Breast epithelium (tissue), 4 donors: Measurements from ENCODE around the gene UBE2O. TPM values are rescaled to one million over a fixed set of nuclear protein-coding genes. Genes with fewer than 3 reads are reported as not detected.

ENCODE experiments used
- DNase-seq, 2 donors: peaks; one replicate each; pipeline ENCODE4 v3.0.0-alpha.2; 2019; ENCODE audit warnings: low spot score in 2 of 2
- H3K27ac ChIP-seq, 2 donors: fragments of 200-600 bp; sonication (generic) in 1 of 2; one replicate each; pipeline ENCODE4 v1.5.1; 2016 to 2019; ENCODE audit warnings: mild to moderate bottlenecking in 1 of 2
- H3K27me3 ChIP-seq, 2 donors: fragments of 200-600 bp; sonication (generic) in 1 of 2; one replicate each; pipeline versions ENCODE4 v1.5.1 to v1.6.0; 2017 to 2019; ENCODE audit warnings: control low read depth in 1 of 2, mild to moderate bottlenecking in 1 of 2
- H3K36me3 ChIP-seq: fragments of 200-600 bp; one replicate; pipeline ENCODE4 v1.5.1; 2019
- H3K4me1 ChIP-seq, 2 donors: fragments of 200-600 bp; sonication (generic); one replicate each; pipeline ENCODE4 v1.5.1; 2016 to 2019; ENCODE audit warnings: control low read depth in 1 of 2
- H3K4me3 ChIP-seq, 3 donors: fragments of 200-600 bp; sonication (generic); 1 replicate in 2 of 3; 2 replicates in 1 of 3; pipeline ENCODE4 v1.5.1; 2016 to 2019; ENCODE audit warnings: mild to moderate bottlenecking in 3 of 3, moderate library complexity in 2 of 3
- H3K9me3 ChIP-seq, 2 donors: fragments of 200-600 bp; sonication (generic) in 1 of 2; one replicate each; pipeline ENCODE4 v1.5.1; 2016 to 2019; ENCODE audit warnings: control low read depth in 1 of 2
- CTCF ChIP-seq, 3 donors: fragments of 450-650 bp; IDR thresholded peaks; one replicate each; pipeline ENCODE4 v1.5.1; 2016 to 2017; ENCODE audit warnings: antibody characterized with exemption in 3 of 3, mild to moderate bottlenecking in 3 of 3, moderate library complexity in 3 of 3
- POLR2A ChIP-seq: fragments of 450-650 bp; IDR thresholded peaks from one replicate; pipeline ENCODE4 v1.6.1; 2016; ENCODE audit warnings: antibody characterized with exemption, mild to moderate bottlenecking, moderate library complexity
- POLR2AphosphoS5 ChIP-seq, 3 donors: sonication (generic); formaldehyde crosslinking; IDR thresholded peaks; one replicate each; pipeline ENCODE4 v1.6.1; 2017; ENCODE audit warnings: antibody characterized with exemption in 3 of 3
- intact Hi-C: fragments of 100-400 bp; cut with DNase I; formaldehyde crosslinking; loops from one replicate; pipeline ENCODE4 v1.15.1; 2023; ENCODE audit warnings: low total_unique reads
- total RNA-seq, 3 donors: library from RNA; depleted of rRNA; stranded (reverse); fragments of >200 nt; gene quantifications; one replicate each; pipeline ENCODE4 v1.1.0, GENCODE V29; 2016

Gene UBE2O
- total RNA-seq, 3 donors from 2014 or later = 17.4 to 22.5 (median 17.7) TPM

- Histone ChIP-seq H3K27ac (no peak overlapping the region), H3K36me3 (no peaks in the 10 kb centered on the region), H3K9me3 (no peaks in the 10 kb centered on the region), H3K4me1 (peaks cover 0 to 7% of the 10 kb centered on the region in 2 donors), H3K27me3 (no peaks in the 10 kb centered on the region), H3K4me3 (no peak overlapping the region)
- no peak for TF ChIP-seq POLR2AphosphoS5 (IDR thresholded peaks at IDR 0.05)
- TF ChIP-seq POLR2A = no peak
- TF ChIP-seq CTCF (IDR thresholded peaks at IDR 0.05) = no peak
- DNase-seq = no peak
- intact Hi-C loops = no loop called here
These were observed 15.2 kb downstream of the UBE2O start for GRCh38 chr17:76437467-76438402.

DNA sequence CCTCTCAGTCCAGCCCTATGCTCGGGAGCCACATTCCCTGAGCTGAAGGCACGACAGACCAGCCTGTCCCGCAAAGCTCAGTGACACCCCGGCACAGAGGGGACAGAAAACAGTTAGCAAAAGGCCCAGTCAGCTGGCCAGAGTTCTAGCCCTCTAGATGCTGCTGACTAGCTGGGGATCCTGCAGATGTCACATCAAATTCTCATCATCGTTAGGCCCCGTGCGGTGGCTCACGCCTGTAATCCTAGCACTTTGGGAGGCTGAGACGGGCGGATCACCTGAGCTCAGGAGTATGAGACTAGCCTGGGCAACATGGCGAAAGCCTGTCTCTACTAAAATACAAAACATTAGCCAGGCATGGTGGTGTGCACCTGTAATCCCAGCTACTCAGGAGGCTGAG is 17.2 kb downstream of the UBE2O start:
- no peaks in the 10 kb centered on the region for H3K9me3 ChIP-seq
- TF ChIP-seq POLR2AphosphoS5 (IDR thresholded peaks at IDR 0.05) = no peak
- no peak for TF ChIP-seq CTCF (IDR thresholded peaks at IDR 0.05)
- TF ChIP-seq POLR2A = no peak
- no peak for DNase-seq
- H3K27me3 ChIP-seq = no peaks in the 10 kb centered on the region
- no peak overlapping the region for H3K27ac ChIP-seq
- H3K4me1 ChIP-seq = peaks cover 0 to 7% of the 10 kb centered on the region in 2 donors
- H3K4me3 ChIP-seq = no peak overlapping the region
- intact Hi-C loops = no loop called here
- H3K36me3 ChIP-seq = no peaks in the 10 kb centered on the region

- no peak overlapping the region for H3K4me3 ChIP-seq
- TF ChIP-seq POLR2A = no peak
- TF ChIP-seq POLR2AphosphoS5 (IDR thresholded peaks at IDR 0.05) = no peak
- no peak for TF ChIP-seq CTCF (IDR thresholded peaks at IDR 0.05)
- H3K27me3 ChIP-seq = no peaks in the 10 kb centered on the region
- DNase-seq = peak in 1 of 2 donors; percentile 39
- no peaks in the 10 kb centered on the region for H3K36me3 ChIP-seq
- intact Hi-C loops = no loop called here
- no peaks in the 10 kb centered on the region for H3K9me3 ChIP-seq
- H3K4me1 ChIP-seq = peaks cover 0 to 7% of the 10 kb centered on the region in 2 donors
- no peak overlapping the region for H3K27ac ChIP-seq
These were observed 18.1 kb downstream of the UBE2O start for GRCh38 chr17:76434870-76435269.

DNA sequence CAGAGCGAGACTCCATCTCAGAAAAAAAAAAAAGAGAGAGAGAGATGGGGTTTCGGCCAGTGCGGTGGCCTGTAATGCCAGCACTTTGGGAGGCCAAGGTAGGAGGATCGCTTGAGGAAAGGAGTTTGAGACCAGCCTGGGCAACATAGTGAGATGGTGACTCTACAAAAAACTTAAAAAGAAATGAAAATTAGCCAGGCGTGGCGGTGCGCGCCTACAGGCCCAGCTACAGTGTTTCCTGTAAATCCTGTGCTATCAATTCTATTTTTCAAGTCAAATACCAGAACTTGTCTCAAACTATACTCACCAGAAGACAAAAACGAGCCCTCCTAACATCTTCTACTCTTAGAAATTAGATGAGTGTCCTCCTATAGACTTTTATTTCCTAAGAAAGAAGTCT is 19.3 kb downstream of the UBE2O start:
- TF ChIP-seq POLR2A = no peak
- no peak for TF ChIP-seq POLR2AphosphoS5 (IDR thresholded peaks at IDR 0.05)
- Histone ChIP-seq H3K27me3 (no peaks in the 10 kb centered on the region), H3K4me1 (peaks cover 0 to 7% of the 10 kb centered on the region in 2 donors), H3K4me3 (no peak overlapping the region), H3K27ac (no peak overlapping the region), H3K36me3 (no peaks in the 10 kb centered on the region), H3K9me3 (no peaks in the 10 kb centered on the region)
- DNase-seq = no peak
- intact Hi-C loops = no loop called here

DNA sequence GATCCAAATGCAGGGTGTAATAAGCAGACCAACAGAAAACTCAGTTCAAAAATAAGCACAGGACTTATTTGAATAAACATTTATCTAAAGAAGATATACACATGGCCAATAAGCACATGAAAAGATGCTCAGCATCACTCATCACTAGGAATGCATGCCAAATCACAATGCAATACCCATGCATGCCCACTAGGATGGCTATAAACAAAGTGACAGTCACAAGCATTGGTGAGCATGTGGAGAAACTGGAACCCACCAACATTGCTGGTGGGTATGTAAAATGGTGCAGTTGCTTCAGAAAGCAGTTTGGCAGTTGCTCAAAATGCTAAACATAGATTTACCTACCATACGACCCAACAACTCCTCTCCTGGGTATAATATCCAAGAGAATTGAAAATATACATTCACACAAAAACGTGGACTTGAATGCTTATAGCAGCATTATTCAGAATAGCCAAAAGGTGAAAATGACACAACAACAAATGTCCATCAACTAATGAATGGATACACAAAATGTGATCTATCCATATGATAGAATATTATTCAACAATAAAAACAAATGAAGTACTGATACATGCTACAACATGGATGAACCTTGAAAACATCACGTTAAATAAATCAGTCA is 20.1 kb downstream of the UBE2O start:
- intact Hi-C loops = no loop called here
- no peaks in the 10 kb centered on the region for H3K9me3 ChIP-seq
- no peak overlapping the region for H3K4me3 ChIP-seq
- no peaks in the 10 kb centered on the region for H3K27me3 ChIP-seq
- TF ChIP-seq CTCF (IDR thresholded peaks at IDR 0.05) (peak in 1 of 3 donors; percentile 22), POLR2AphosphoS5 (IDR thresholded peaks at IDR 0.05) (no peak), POLR2A (no peak)
- no peak for DNase-seq
- H3K36me3 ChIP-seq = no peaks in the 10 kb centered on the region
- no peak overlapping the region for H3K27ac ChIP-seq
- H3K4me1 ChIP-seq = peaks cover 0 to under 1% of the 10 kb centered on the region in 2 donors
